Measurements from ENCODE around the gene IL11. TPM values are rescaled to one million over a fixed set of nuclear protein-coding genes. Genes with fewer than 3 reads are reported as not detected.

The IL11 gene
- total RNA-seq, 4 donors from 2014 or later, result 0.48 TPM; not detected in 3

- no peaks in the 10 kb centered on the region for H3K9me3 ChIP-seq
- no peak overlapping the region for H3K4me3 ChIP-seq
- intact Hi-C loops (cut with DNase I; ENCODE audit: low total_unique reads), result no loop called here
- no peak overlapping the region for H3K27ac ChIP-seq
- H3K27me3 ChIP-seq, result peaks cover 32% of the 10 kb centered on the region
- H3K4me1 ChIP-seq, result peaks cover 3 to 14% (median 12%) of the 10 kb centered on the region in 4 donors
- H3K36me3 ChIP-seq, result no peaks in the 10 kb centered on the region
- no peak for DNase-seq
- TF ChIP-seq POLR2A (IDR thresholded peaks at IDR 0.05), result no peak
- in situ Hi-C loops (cut with MboI; ENCODE audit: low pct_ligation_motif_present in 1 of 4, low pct_unique_long_range_greater_than_20kb in 1 of 4, low sequenced_read_pairs in 3 of 4), result no loop called here
- 63 to 81% methylated on average over 2 to 8 of the region's 8 CpGs for WGBS, 2 donors (ENCODE audit: low coverage in 1 of 2)
These were observed 5.0 kb downstream of the IL11 start for GRCh38 chr19:55365245-55365644.

- no peak for DNase-seq
- no peak within 1 kb of the TSS for H3K27ac ChIP-seq
- TF ChIP-seq POLR2A (IDR thresholded peaks at IDR 0.05) (no peak), CTCF (IDR thresholded peaks at IDR 0.05) (no peak), EP300 (IDR thresholded peaks at IDR 0.05; ENCODE audit: low read depth) (no peak), POLR2AphosphoS5 (IDR thresholded peaks at IDR 0.05) (no peak)
- intact Hi-C loops (cut with DNase I; ENCODE audit: low total_unique reads), result no loop called here
- H3K36me3 ChIP-seq, result no peaks in the 10 kb centered on the region
- H3K9me3 ChIP-seq, result no peaks in the 10 kb centered on the region
- H3K4me1 ChIP-seq, result no peaks in the 10 kb centered on the region
- WGBS, 2 donors (ENCODE audit: low coverage in 1 of 2), result 86% methylated on average over 19 of the region's 27 CpGs; no CpG with 5 or more reads in 1 of the 2 donors
- H3K4me3 ChIP-seq, result no peak within 1 kb of the TSS
- in situ Hi-C loops (cut with MboI; ENCODE audit: low pct_ligation_motif_present in 1 of 4, low pct_unique_long_range_greater_than_20kb in 1 of 4, low sequenced_read_pairs in 3 of 4), result no loop called here
- H3K27me3 ChIP-seq, result peaks cover 12% of the 10 kb centered on the region
These were observed 7.1 kb downstream of the IL11 start, which contains the start of gene GARIN5B for GRCh38 chr19:55362990-55363716. GARIN5B (minus strand) TSS chr19:55363260; CDS start chr19:55363066, 194 bp downstream.

GRCh38 chr19:55362174-55362989 is 7.9 kb downstream of the IL11 start:
- Histone ChIP-seq H3K36me3 (no peaks in the 10 kb centered on the region), H3K4me3 (no peak overlapping the region), H3K27ac (no peak overlapping the region), H3K27me3 (peaks cover 5% of the 10 kb centered on the region), H3K4me1 (no peaks in the 10 kb centered on the region), H3K9me3 (no peaks in the 10 kb centered on the region)
- 76 to 93% methylated on average over 3 to 38 of the region's 38 CpGs for WGBS, 2 donors (ENCODE audit: low coverage in 1 of 2)
- DNase-seq, result no peak
- intact Hi-C loops (cut with DNase I; ENCODE audit: low total_unique reads) (no loop called here), in situ Hi-C loops (cut with MboI; ENCODE audit: low pct_ligation_motif_present in 1 of 4, low pct_unique_long_range_greater_than_20kb in 1 of 4, low sequenced_read_pairs in 3 of 4) (no loop called here)
- no peak for TF ChIP-seq POLR2AphosphoS5 (IDR thresholded peaks at IDR 0.05)
- TF ChIP-seq POLR2A (IDR thresholded peaks at IDR 0.05), result no peak
- no peak for TF ChIP-seq EP300 (IDR thresholded peaks at IDR 0.05; ENCODE audit: low read depth)
- no peak for TF ChIP-seq CTCF (IDR thresholded peaks at IDR 0.05)

- no peaks in the 10 kb centered on the region for H3K36me3 ChIP-seq
- intact Hi-C loops (cut with DNase I; ENCODE audit: low total_unique reads), result no loop called here
- no peaks in the 10 kb centered on the region for H3K9me3 ChIP-seq
- peaks cover 14% of the 10 kb centered on the region for H3K27me3 ChIP-seq
- WGBS, 2 donors (ENCODE audit: low coverage in 1 of 2), result 85% methylated on average over 16 of the region's 16 CpGs; no CpG with 5 or more reads in 1 of the 2 donors
- no peak for DNase-seq
- H3K4me3 ChIP-seq, result no peak overlapping the region
- H3K27ac ChIP-seq, result no peak overlapping the region
- TF ChIP-seq POLR2A (IDR thresholded peaks at IDR 0.05) (no peak), POLR2AphosphoS5 (IDR thresholded peaks at IDR 0.05) (no peak), EP300 (IDR thresholded peaks at IDR 0.05; ENCODE audit: low read depth) (no peak), CTCF (IDR thresholded peaks at IDR 0.05) (no peak)
- H3K4me1 ChIP-seq, result no peaks in the 10 kb centered on the region
- in situ Hi-C loops (cut with MboI; ENCODE audit: low pct_ligation_motif_present in 1 of 4, low pct_unique_long_range_greater_than_20kb in 1 of 4, low sequenced_read_pairs in 3 of 4), result no loop called here
These were observed 9.4 kb downstream of the IL11 start for GRCh38 chr19:55360902-55361301.

All from transverse colon (tissue), 4 donors.